SU-DHL-6 (cell line): ENCODE measurements around the gene HSH2D.

Source experiments
- H2AFZ ChIP-seq: fragments of 200-600 bp; sonication (generic); 2 replicates; pipeline ENCODE4 v1.6.1; 2014; ENCODE audit warnings: low read depth, mild to moderate bottlenecking, moderate library complexity, mixed read lengths, antibody characterized with exemption, low read length; ENCODE audit not compliant: severe bottlenecking
- H3F3A ChIP-seq: fragments of 200-600 bp; shearing (Covaris generic); 2 replicates; pipeline ENCODE4 v1.6.0; 2016; ENCODE audit warnings: antibody characterized with exemption, mild to moderate bottlenecking; ENCODE audit not compliant: insufficient read depth
- H3K27ac ChIP-seq: fragments of 200-600 bp; sonication (generic); 2 replicates; pipeline ENCODE4 v1.5.1; 2016; ENCODE audit warnings: low read depth, mild to moderate bottlenecking, low read length, moderate library complexity, mixed read lengths
- H3K27me3 ChIP-seq: fragments of 200-600 bp; sonication (generic), shearing (Covaris generic); 2 replicates; pipeline ENCODE4 v1.6.0; 2014; ENCODE audit warnings: mild to moderate bottlenecking, low read length
- H3K36me3 ChIP-seq: fragments of 200-600 bp; sonication (generic); 2 replicates; pipeline ENCODE4 v1.6.1; 2014; ENCODE audit warnings: mild to moderate bottlenecking, low read length, mixed read lengths
- H3K4me2 ChIP-seq: fragments of 300-600, 200-600 bp; shearing (Covaris generic), sonication (generic); 2 replicates; pipeline ENCODE4 v1.6.0; 2014; ENCODE audit warnings: low read length, low read depth, mild to moderate bottlenecking; ENCODE audit not compliant: poor library complexity, severe bottlenecking
- H3K4me3 ChIP-seq: fragments of 200-600 bp; sonication (generic); 2 replicates; pipeline ENCODE4 v1.5.1; 2014; ENCODE audit warnings: antibody characterized with exemption, low read length, mild to moderate bottlenecking, mixed read lengths; ENCODE audit not compliant: insufficient read depth, poor library complexity, severe bottlenecking
- H3K79me2 ChIP-seq: fragments of 200-600 bp; sonication (generic); 2 replicates; pipeline ENCODE4 v1.6.1; 2014; ENCODE audit warnings: mild to moderate bottlenecking, low read length, moderate library complexity; ENCODE audit not compliant: insufficient read depth
- H3K9ac ChIP-seq: fragments of 200-600 bp; sonication (generic); 2 replicates; pipeline ENCODE4 v1.7.0; 2014; ENCODE audit warnings: mild to moderate bottlenecking, low read length
- H3K9me2 ChIP-seq: fragments of 200-600 bp; sonication (generic); replicated peaks from 2 replicates; pipeline ENCODE4 v1.6.1; 2014; ENCODE audit warnings: low read length; ENCODE audit not compliant: insufficient read depth
- H3K9me3 ChIP-seq: fragments of 200-600 bp; sonication (generic); 2 replicates; pipeline ENCODE4 v1.6.1; 2014; ENCODE audit warnings: low read length, mixed read lengths; ENCODE audit not compliant: insufficient read depth
- H4K20me1 ChIP-seq: fragments of 200-600 bp; sonication (generic); 2 replicates; pipeline ENCODE4 v1.6.1; 2014; ENCODE audit warnings: low read depth, mild to moderate bottlenecking, antibody characterized with exemption, low read length, moderate library complexity, mixed read lengths
- EZH2phosphoT487 ChIP-seq: fragments of 200-600 bp; sonication (generic), shearing (Covaris generic); conservative IDR thresholded peaks from 2 replicates; pipeline ENCODE4 v1.6.1; 2018; ENCODE audit warnings: mild to moderate bottlenecking, antibody characterized with exemption, low read length, moderate library complexity, mixed read lengths
- TF ChIP-seq, protein P1 (sequence below): fragments of 200-600 bp; sonication (generic); IDR thresholded peaks from one replicate; pipeline ENCODE4 v1.5.1; 2017; ENCODE audit warnings: antibody characterized with exemption, mild to moderate bottlenecking, low read length, moderate library complexity; ENCODE audit not compliant: insufficient read depth, poor library complexity, severe bottlenecking

Gene HSH2D

DNA sequence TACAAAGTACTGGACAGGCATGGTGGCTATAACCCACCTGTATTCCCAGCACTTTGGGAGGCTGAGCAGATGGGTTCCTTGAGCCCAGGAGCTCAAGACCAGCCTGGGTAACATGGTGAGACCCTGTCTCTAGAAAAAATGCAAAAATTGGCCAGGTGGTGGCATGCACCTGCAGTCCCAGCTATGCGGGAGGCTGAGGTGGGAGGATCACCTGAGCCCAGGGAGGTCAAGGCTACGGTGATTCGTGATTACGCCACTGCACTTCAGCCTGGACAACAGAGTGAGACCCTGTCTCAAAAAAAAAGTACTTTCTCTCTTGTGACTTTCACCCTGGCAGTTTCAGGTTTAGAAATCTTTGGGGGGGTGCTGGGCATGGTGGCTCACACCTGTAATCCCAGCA lies 43.0 kb upstream of the HSH2D start:
- H3K79me2 ChIP-seq, result no peaks in the 10 kb centered on the region
- H3K4me3 ChIP-seq, result no peak overlapping the region
- TF ChIP-seq, protein P1, sequence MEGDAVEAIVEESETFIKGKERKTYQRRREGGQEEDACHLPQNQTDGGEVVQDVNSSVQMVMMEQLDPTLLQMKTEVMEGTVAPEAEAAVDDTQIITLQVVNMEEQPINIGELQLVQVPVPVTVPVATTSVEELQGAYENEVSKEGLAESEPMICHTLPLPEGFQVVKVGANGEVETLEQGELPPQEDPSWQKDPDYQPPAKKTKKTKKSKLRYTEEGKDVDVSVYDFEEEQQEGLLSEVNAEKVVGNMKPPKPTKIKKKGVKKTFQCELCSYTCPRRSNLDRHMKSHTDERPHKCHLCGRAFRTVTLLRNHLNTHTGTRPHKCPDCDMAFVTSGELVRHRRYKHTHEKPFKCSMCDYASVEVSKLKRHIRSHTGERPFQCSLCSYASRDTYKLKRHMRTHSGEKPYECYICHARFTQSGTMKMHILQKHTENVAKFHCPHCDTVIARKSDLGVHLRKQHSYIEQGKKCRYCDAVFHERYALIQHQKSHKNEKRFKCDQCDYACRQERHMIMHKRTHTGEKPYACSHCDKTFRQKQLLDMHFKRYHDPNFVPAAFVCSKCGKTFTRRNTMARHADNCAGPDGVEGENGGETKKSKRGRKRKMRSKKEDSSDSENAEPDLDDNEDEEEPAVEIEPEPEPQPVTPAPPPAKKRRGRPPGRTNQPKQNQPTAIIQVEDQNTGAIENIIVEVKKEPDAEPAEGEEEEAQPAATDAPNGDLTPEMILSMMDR, result no peak
- TF ChIP-seq EZH2phosphoT487, result no peak
- peaks cover 9% of the 10 kb centered on the region; the same call in 1 of the 2 replicates for H3F3A ChIP-seq
- H4K20me1 ChIP-seq, result no peaks in the 10 kb centered on the region
- no peak overlapping the region for H2AFZ ChIP-seq
- H3K27ac ChIP-seq, result no peak overlapping the region
- H3K9ac ChIP-seq, result no peak overlapping the region
- no peaks in the 10 kb centered on the region for H3K27me3 ChIP-seq
- peaks cover 10% of the 10 kb centered on the region; the same call in 1 of the 2 replicates for H3K36me3 ChIP-seq
- no peak overlapping the region for H3K4me2 ChIP-seq
- H3K9me3 ChIP-seq, result no peaks in the 10 kb centered on the region
- H3K9me2 ChIP-seq, result no peaks in the 10 kb centered on the region

DNA sequence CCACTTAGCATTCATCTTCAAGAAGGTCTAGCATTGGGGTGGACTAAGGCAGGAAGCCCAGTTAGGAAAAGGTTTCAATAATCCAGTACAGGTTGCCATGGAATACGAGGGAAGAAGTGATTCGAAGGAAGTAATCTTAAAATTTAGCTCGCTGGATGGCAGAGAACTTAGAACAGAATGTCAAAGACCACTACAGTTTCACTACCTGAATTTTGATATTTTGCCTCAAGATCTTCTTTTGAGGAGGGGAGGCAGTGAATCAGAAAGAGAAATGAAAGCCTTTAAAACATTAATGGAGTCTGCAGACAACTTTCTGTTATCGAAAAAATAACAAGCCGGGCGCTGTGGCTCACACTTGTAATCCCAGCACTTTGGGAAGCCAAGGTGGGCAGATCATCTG lies 38.8 kb upstream of the HSH2D start:
- Histone ChIP-seq H3K27ac (no peak overlapping the region; the same call in 1 of the 2 replicates), H4K20me1 (no peaks in the 10 kb centered on the region)
- TF ChIP-seq, protein P1, result no peak
- TF ChIP-seq EZH2phosphoT487, result no peak

GRCh38 chr19:16106121-16106520 lies 37.4 kb upstream of the HSH2D start:
- Histone ChIP-seq H3K9me3 (no peaks in the 10 kb centered on the region), H4K20me1 (no peaks in the 10 kb centered on the region), H2AFZ (no peak overlapping the region), H3K4me3 (no peak overlapping the region), H3K4me2 (no peak overlapping the region), H3K79me2 (no peaks in the 10 kb centered on the region), H3K9ac (no peak overlapping the region), H3K9me2 (no peaks in the 10 kb centered on the region), H3K27ac (0 out of 2 replicates have a peak overlapping the region, but pooled peaks have one; percentile 15), H3K27me3 (no peaks in the 10 kb centered on the region), H3F3A (peaks cover 12% of the 10 kb centered on the region), H3K36me3 (peaks cover 3% of the 10 kb centered on the region; the same call in 1 of the 2 replicates)
- TF ChIP-seq, protein P1, result no peak
- TF ChIP-seq EZH2phosphoT487, result no peak

More for the DNA sequence above, 38.8 kb upstream of the HSH2D start:
- H3F3A ChIP-seq, result peaks cover 17% of the 10 kb centered on the region
- H3K36me3 ChIP-seq, result peaks cover 5% of the 10 kb centered on the region; the same call in 1 of the 2 replicates
- no peaks in the 10 kb centered on the region for H3K79me2 ChIP-seq
- no peak overlapping the region for H3K9ac ChIP-seq
- no peak overlapping the region for H3K4me3 ChIP-seq
- H3K9me2 ChIP-seq, result no peaks in the 10 kb centered on the region
- H3K9me3 ChIP-seq, result no peaks in the 10 kb centered on the region
- H3K27me3 ChIP-seq, result no peaks in the 10 kb centered on the region
- H2AFZ ChIP-seq, result no peak overlapping the region
- no peak overlapping the region for H3K4me2 ChIP-seq
